Measurements from ENCODE around the gene SLC26A2. TPM values are rescaled to one million over a fixed set of nuclear protein-coding genes. Genes with fewer than 3 reads are reported as not detected.
A peak's percentile ranks its signal among the peaks of the same experiment; 100 is the strongest.

SLC26A2 gene
- total and polyA plus RNA-seq, 2 experiments from 2014 or later: 3.5 to 11.5 TPM

GRCh38 chr5:149915392-149916260 lies 44.9 kb upstream of the SLC26A2 start:
- peaks cover 5% of the 10 kb centered on the region for H3K4me1 Mint-ChIP-seq
- H3K79me2 ChIP-seq (replicated peaks; ENCODE audit: insufficient read depth): no peaks in the 10 kb centered on the region
- peak overlapping the region; percentile 65; the same call in 1 of the 2 replicates for H2AFZ ChIP-seq
- TF ChIP-seq ZNF462 (CRISPR knock-in tag; IDR thresholded peaks at IDR 0.05): no peak
- TF ChIP-seq CREB1 (CRISPR knock-in tag; IDR thresholded peaks at IDR 0.05; ENCODE audit: low read depth): no peak
- no peak for TF ChIP-seq STAT1 (IDR thresholded peaks at IDR 0.05; ENCODE audit: unreplicated experiment)
- TF ChIP-seq EZH2 (IDR thresholded peaks at IDR 0.05; ENCODE audit: low read depth, unreplicated experiment): no peak
- TF ChIP-seq ETS1 (IDR thresholded peaks at IDR 0.05): no peak
- TF ChIP-seq JUNB (IDR thresholded peaks at IDR 0.05; ENCODE audit: unreplicated experiment): no peak
- TF ChIP-seq EZH2phosphoT487 (IDR thresholded peaks at IDR 0.05; ENCODE audit: unreplicated experiment): no peak
- TF ChIP-seq, protein P1, sequence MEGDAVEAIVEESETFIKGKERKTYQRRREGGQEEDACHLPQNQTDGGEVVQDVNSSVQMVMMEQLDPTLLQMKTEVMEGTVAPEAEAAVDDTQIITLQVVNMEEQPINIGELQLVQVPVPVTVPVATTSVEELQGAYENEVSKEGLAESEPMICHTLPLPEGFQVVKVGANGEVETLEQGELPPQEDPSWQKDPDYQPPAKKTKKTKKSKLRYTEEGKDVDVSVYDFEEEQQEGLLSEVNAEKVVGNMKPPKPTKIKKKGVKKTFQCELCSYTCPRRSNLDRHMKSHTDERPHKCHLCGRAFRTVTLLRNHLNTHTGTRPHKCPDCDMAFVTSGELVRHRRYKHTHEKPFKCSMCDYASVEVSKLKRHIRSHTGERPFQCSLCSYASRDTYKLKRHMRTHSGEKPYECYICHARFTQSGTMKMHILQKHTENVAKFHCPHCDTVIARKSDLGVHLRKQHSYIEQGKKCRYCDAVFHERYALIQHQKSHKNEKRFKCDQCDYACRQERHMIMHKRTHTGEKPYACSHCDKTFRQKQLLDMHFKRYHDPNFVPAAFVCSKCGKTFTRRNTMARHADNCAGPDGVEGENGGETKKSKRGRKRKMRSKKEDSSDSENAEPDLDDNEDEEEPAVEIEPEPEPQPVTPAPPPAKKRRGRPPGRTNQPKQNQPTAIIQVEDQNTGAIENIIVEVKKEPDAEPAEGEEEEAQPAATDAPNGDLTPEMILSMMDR (conservative IDR thresholded peaks at IDR 0.05; ENCODE audit: low read depth in 2 of 2): no peak
- no peak for TF ChIP-seq ZNF114 (CRISPR knock-in tag; IDR thresholded peaks at IDR 0.05)
- TF ChIP-seq NANOG (IDR thresholded peaks at IDR 0.05; ENCODE audit: borderline replicate concordance): no peak
- TF ChIP-seq REST (IDR thresholded peaks at IDR 0.05; ENCODE audit: unreplicated experiment): no peak
- TF ChIP-seq ZNF331 (CRISPR knock-in tag; IDR thresholded peaks at IDR 0.05; ENCODE audit: low read depth): no peak
- no peak for TF ChIP-seq POLR2AphosphoS5 (IDR thresholded peaks at IDR 0.05; ENCODE audit: low read depth)
- no peak overlapping the region for H3K4me2 ChIP-seq
- no peaks in the 10 kb centered on the region for H4K20me1 ChIP-seq (replicated peaks; ENCODE audit: insufficient read depth)
- H3K9me3 Mint-ChIP-seq: no peaks in the 10 kb centered on the region
- peaks cover 3% of the 10 kb centered on the region for H3K27me3 Mint-ChIP-seq (ENCODE audit: insufficient read depth, low read depth, poor library complexity)
- H3K4me3 ChIP-seq: no peak overlapping the region
- H3K9me2 ChIP-seq (ENCODE audit: insufficient read depth): no peaks in the 10 kb centered on the region
- H3K4me3 Mint-ChIP-seq: no peak overlapping the region
- H3K4me1 ChIP-seq (ENCODE audit: insufficient read depth): no peaks in the 10 kb centered on the region; the same call in 1 of the 2 replicates
- H3K27ac ChIP-seq (ENCODE audit: low read depth): no peak overlapping the region
- ATAC-seq (no peak; the same call in 2 of the 3 replicates), DNase-seq (ENCODE audit: low spot score) (peak; percentile 27)
- no peaks in the 10 kb centered on the region for H3K36me3 Mint-ChIP-seq (ENCODE audit: low read depth)
- no peaks in the 10 kb centered on the region for H3K36me3 ChIP-seq (ENCODE audit: insufficient read depth)
- H3F3A ChIP-seq (replicated peaks; ENCODE audit: low read depth): no peaks in the 10 kb centered on the region
- H3K27me3 ChIP-seq (ENCODE audit: insufficient read depth): no peaks in the 10 kb centered on the region
- peak overlapping the region; percentile 15; the same call in 1 of the 2 replicates for H3K27ac Mint-ChIP-seq

Measured in GM23338 (cell line).